Epithelial cell of esophagus (primary cell): Measurements from ENCODE around the gene IRF4.

Experiments used
- DNase-seq: peaks from one replicate; pipeline ENCODE4 v3.0.0; 2010; ENCODE audit warnings: low read depth
- H3K4me3 ChIP-seq: 2 replicates; pipeline ENCODE4 v1.5.1; 2011; ENCODE audit warnings: mild to moderate bottlenecking, low read length, control low read depth
- TF ChIP-seq, protein P1 (sequence below): IDR thresholded peaks from 2 replicates; pipeline ENCODE4 v1.5.1; 2011; ENCODE audit warnings: low read depth, mild to moderate bottlenecking, low read length, control low read depth, inconsistent platforms; ENCODE audit not compliant: insufficient read depth; ENCODE audit errors: missing control alignments

The IRF4 gene

DNA sequence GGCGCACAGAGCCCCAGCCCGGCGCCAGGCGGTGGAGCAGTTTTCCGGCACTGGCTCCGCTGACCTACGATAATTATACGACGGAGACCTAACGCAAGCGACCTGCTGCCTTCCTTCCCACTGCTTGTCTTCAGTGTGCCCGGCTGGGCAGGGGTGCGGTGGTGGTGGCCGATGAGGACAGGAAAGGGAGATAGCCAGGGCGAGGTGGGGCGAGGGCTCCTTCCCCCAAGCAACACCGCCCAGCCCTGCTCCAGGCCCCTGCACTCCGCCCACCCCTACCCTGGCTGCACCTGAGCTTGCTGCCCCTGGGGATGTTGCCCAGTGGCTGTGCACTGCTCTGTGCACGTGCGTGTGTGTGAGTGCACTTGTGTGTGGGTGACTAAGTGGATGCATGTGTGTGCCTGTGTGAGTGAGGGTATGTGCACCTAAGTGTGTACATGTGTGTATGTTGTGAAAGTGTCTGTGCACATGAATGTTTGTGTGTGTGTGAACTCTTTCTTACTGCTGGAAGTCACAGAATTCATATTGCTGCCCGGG lies 42.6 kb upstream of the IRF4 start:
- TF ChIP-seq, protein P1, sequence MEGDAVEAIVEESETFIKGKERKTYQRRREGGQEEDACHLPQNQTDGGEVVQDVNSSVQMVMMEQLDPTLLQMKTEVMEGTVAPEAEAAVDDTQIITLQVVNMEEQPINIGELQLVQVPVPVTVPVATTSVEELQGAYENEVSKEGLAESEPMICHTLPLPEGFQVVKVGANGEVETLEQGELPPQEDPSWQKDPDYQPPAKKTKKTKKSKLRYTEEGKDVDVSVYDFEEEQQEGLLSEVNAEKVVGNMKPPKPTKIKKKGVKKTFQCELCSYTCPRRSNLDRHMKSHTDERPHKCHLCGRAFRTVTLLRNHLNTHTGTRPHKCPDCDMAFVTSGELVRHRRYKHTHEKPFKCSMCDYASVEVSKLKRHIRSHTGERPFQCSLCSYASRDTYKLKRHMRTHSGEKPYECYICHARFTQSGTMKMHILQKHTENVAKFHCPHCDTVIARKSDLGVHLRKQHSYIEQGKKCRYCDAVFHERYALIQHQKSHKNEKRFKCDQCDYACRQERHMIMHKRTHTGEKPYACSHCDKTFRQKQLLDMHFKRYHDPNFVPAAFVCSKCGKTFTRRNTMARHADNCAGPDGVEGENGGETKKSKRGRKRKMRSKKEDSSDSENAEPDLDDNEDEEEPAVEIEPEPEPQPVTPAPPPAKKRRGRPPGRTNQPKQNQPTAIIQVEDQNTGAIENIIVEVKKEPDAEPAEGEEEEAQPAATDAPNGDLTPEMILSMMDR = no peak
- no peak for DNase-seq
- H3K4me3 ChIP-seq = no peak overlapping the region

GRCh38 chr6:349491-349921 lies 42.0 kb upstream of the IRF4 start:
- no peak overlapping the region for H3K4me3 ChIP-seq
- DNase-seq = no peak
- TF ChIP-seq, protein P1 = no peak

- TF ChIP-seq, protein P1 = no peak
- no peak for DNase-seq
- no peak overlapping the region for H3K4me3 ChIP-seq
These were observed 41.2 kb upstream of the IRF4 start for GRCh38 chr6:350371-350770.

DNA sequence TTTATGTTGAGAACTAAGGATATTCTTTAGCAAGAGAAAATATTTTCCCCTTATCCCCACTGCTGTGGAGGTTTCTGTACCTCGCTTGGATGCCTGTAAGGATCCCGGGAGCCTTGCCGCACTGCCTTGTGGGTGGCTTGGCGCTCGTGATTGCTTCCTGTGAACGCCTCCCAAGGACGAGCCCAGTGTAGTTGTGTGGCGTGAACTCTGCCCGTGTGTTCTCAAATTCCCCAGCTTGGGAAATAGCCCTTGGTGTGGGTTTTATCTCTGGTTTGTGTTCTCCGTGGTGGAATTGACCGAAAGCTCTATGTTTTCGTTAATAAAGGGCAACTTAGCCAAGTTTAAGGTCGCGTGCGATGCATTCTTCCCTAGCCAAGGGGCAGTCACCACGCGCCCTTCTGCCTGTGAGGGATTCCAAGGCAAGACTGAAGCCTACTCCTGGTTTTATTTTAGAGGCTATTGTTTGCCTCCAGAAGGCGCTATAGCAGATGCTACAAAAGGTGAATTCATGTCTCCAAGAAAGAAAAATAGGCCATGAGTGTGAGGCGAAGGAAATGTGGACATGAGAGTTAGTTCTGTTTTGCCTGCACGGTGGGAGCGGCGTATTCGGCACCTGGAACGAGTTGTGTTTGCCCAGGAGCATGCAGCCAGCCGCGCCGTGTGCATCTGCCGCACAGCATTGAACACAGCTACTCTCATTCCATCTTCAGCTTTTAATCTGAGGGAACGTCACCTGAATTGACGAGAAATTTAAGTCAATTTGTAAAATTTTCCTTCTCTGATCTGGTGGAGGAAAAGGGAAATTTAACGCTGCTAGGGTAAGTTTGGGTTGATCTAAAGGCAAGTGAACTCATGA lies 40.3 kb upstream of the IRF4 start:
- no peak for DNase-seq
- TF ChIP-seq, protein P1 = no peak

GRCh38 chr6:351867-352289 lies 39.7 kb upstream of the IRF4 start:
- no peak for DNase-seq
- TF ChIP-seq, protein P1 = no peak
- no peak overlapping the region for H3K4me3 ChIP-seq

More for the DNA sequence above, 40.3 kb upstream of the IRF4 start:
- no peak overlapping the region for H3K4me3 ChIP-seq

GRCh38 chr6:352474-352873 lies 39.1 kb upstream of the IRF4 start:
- DNase-seq = no peak
- TF ChIP-seq, protein P1 = no peak
- no peak overlapping the region for H3K4me3 ChIP-seq
